DOHH2 (cell line): ENCODE data around the gene SPOCK3.

Experiments used
- CTCF ChIP-seq: fragments of 200-600 bp; sonication (generic); IDR thresholded peaks from one replicate; pipeline ENCODE4 v1.5.1; 2014; ENCODE audit warnings: antibody characterized with exemption, mild to moderate bottlenecking, low read depth, low read length; ENCODE audit not compliant: poor library complexity, severe bottlenecking
- EZH2phosphoT487 ChIP-seq: fragments of 200-600 bp; sonication (generic); IDR thresholded peaks from 2 replicates; pipeline ENCODE4 v1.6.1; 2017; ENCODE audit warnings: borderline replicate concordance, mild to moderate bottlenecking, antibody characterized with exemption, low read length, moderate library complexity, mixed read lengths

- no peak for TF ChIP-seq CTCF
- TF ChIP-seq EZH2phosphoT487: no peak
These were observed 37.8 kb downstream of the SPOCK3 start for GRCh38 chr4:167196344-167197012.
